Measurements from ENCODE around the gene FGF12.

- TF ChIP-seq CTCF (conservative IDR thresholded peaks at IDR 0.05; ENCODE audit: low read depth in 2 of 2) = peak; percentile 84 to 98
- no peak for TF ChIP-seq REST (IDR thresholded peaks at IDR 0.05; ENCODE audit: unreplicated experiment)
- TF ChIP-seq EZH2phosphoT487 (IDR thresholded peaks at IDR 0.05; ENCODE audit: unreplicated experiment) = no peak
- no peak for TF ChIP-seq EZH2 (IDR thresholded peaks at IDR 0.05; ENCODE audit: low read depth, unreplicated experiment)
These were observed 45.0 kb upstream of the FGF12 start for GRCh38 chr3:192772240-192772894.
